Neuronal stem cell (in vitro differentiated cells): ENCODE results near the gene HOXA6.
A peak's percentile ranks its signal among the peaks of the same experiment; 100 is the strongest.

Experiments
- DNase-seq: peaks from one replicate; pipeline ENCODE4 v3.0.0-alpha.2; 2013; ENCODE audit warnings: low spot score
- H2AFZ ChIP-seq: one replicate; pipeline ENCODE4 v1.6.1; 2013; ENCODE audit warnings: mild to moderate bottlenecking, low read length, inconsistent platforms
- H2AK5ac ChIP-seq: 2 replicates; pipeline ENCODE4 v1.6.1; 2013; ENCODE audit warnings: low read depth, mild to moderate bottlenecking, inconsistent platforms, low read length, moderate library complexity, mixed read lengths
- H2BK120ac ChIP-seq: 2 replicates; pipeline ENCODE4 v1.6.1; 2013; ENCODE audit warnings: low read depth, mild to moderate bottlenecking, inconsistent platforms, low read length, moderate library complexity, mixed read lengths
- H2BK12ac ChIP-seq: one replicate; pipeline ENCODE4 v1.6.1; 2013; ENCODE audit warnings: low read length, inconsistent platforms
- H2BK15ac ChIP-seq: 2 replicates; pipeline ENCODE4 v1.6.1; 2013; ENCODE audit warnings: mild to moderate bottlenecking, low read length, inconsistent platforms, mixed read lengths
- H2BK5ac ChIP-seq: one replicate; pipeline ENCODE4 v1.6.1; 2013; ENCODE audit warnings: inconsistent platforms, mild to moderate bottlenecking, low read length, moderate library complexity
- H3K14ac ChIP-seq: one replicate; pipeline ENCODE4 v1.6.1; 2013; ENCODE audit warnings: low read length, inconsistent platforms
- H3K18ac ChIP-seq: 2 replicates; pipeline ENCODE4 v1.6.1; 2013; ENCODE audit warnings: low read length, inconsistent platforms
- H3K23ac ChIP-seq: 2 replicates; pipeline ENCODE4 v1.6.1; 2013; ENCODE audit warnings: low read depth, mild to moderate bottlenecking, mixed read lengths, low read length, inconsistent platforms; ENCODE audit not compliant: poor library complexity
- H3K27ac ChIP-seq: replicated peaks from 3 replicates; pipeline ENCODE4 v1.5.1; 2013; ENCODE audit warnings: low read length, inconsistent platforms
- H3K27me3 ChIP-seq, 3 experiments: 2 replicates each; pipeline ENCODE4 v1.6.1; 2013; ENCODE audit warnings: low read length in 3 of 3, mild to moderate bottlenecking in 2 of 3, inconsistent platforms in 1 of 3, low read depth in 1 of 3, mixed read lengths in 1 of 3, moderate library complexity in 1 of 3; ENCODE audit not compliant: control insufficient read depth in 3 of 3, insufficient read depth in 3 of 3
- H3K36me3 ChIP-seq, 2 donors: replicated peaks in 1 of 2; 2 replicates each; pipeline ENCODE4 v1.6.1; 2013; ENCODE audit warnings: low read length in 2 of 2; ENCODE audit not compliant: control insufficient read depth in 2 of 2, insufficient read depth in 2 of 2
- H3K4ac ChIP-seq: 2 replicates; pipeline ENCODE4 v1.6.1; 2013; ENCODE audit warnings: inconsistent platforms, mild to moderate bottlenecking, low read length, moderate library complexity
- H3K4me1 ChIP-seq, 2 donors: 1 replicate in 1 of 2; 2 replicates in 1 of 2; pipeline ENCODE4 v1.6.1; 2013; ENCODE audit warnings: low read length in 2 of 2, low read depth in 1 of 2; ENCODE audit not compliant: control insufficient read depth in 2 of 2, insufficient read depth in 1 of 2
- H3K4me2 ChIP-seq: one replicate; pipeline ENCODE4 v1.6.1; 2013; ENCODE audit warnings: mild to moderate bottlenecking, low read length, inconsistent platforms; ENCODE audit not compliant: insufficient read depth, poor library complexity, severe bottlenecking
- H3K4me3 ChIP-seq, 2 donors: 2 replicates each; pipeline ENCODE4 v1.5.1; 2013; ENCODE audit warnings: low read length in 2 of 2, mild to moderate bottlenecking in 2 of 2, inconsistent platforms in 1 of 2, moderate library complexity in 1 of 2
- H3K79me1 ChIP-seq: one replicate; pipeline ENCODE4 v1.6.1; 2013; ENCODE audit warnings: low read depth, mild to moderate bottlenecking, inconsistent platforms, low read length, moderate library complexity
- H3K9ac ChIP-seq: one replicate; pipeline ENCODE4 v1.6.1; 2013; ENCODE audit warnings: mild to moderate bottlenecking, low read depth, low read length, inconsistent platforms; ENCODE audit not compliant: poor library complexity
- H3K9me3 ChIP-seq, 2 donors: replicated peaks in 1 of 2; 2 replicates each; pipeline versions ENCODE3 to v1.6.1; 2013; ENCODE audit warnings: low read length in 2 of 2, mild to moderate bottlenecking in 2 of 2, inconsistent platforms in 1 of 2, low read depth in 1 of 2, mixed read lengths in 1 of 2, moderate library complexity in 1 of 2; ENCODE audit not compliant: control insufficient read depth in 2 of 2, insufficient read depth in 1 of 2
- H4K8ac ChIP-seq: one replicate; pipeline ENCODE4 v1.6.1; 2013; ENCODE audit warnings: low read depth, mild to moderate bottlenecking, inconsistent platforms, low read length, moderate library complexity
- H4K91ac ChIP-seq: one replicate; pipeline ENCODE4 v1.6.1; 2013; ENCODE audit warnings: low read length, low read depth, mild to moderate bottlenecking, inconsistent platforms; ENCODE audit not compliant: poor library complexity
- WGBS, 2 donors: extraction: QIAGEN DNeasy Blood & Tissue Kit; methylation state at CpG; one replicate each; pipeline ENCODE4 v1.1.7; 2013; ENCODE audit warnings: missing lambda C conversion rate in 2 of 2, mixed read lengths in 1 of 2; ENCODE audit not compliant: insufficient read length in 2 of 2, insufficient replicate concordance in 1 of 2; ENCODE audit errors: extremely low coverage in 2 of 2; 5-methylcytosine and 5-hydroxymethylcytosine counted together

HOXA6 gene

DNA sequence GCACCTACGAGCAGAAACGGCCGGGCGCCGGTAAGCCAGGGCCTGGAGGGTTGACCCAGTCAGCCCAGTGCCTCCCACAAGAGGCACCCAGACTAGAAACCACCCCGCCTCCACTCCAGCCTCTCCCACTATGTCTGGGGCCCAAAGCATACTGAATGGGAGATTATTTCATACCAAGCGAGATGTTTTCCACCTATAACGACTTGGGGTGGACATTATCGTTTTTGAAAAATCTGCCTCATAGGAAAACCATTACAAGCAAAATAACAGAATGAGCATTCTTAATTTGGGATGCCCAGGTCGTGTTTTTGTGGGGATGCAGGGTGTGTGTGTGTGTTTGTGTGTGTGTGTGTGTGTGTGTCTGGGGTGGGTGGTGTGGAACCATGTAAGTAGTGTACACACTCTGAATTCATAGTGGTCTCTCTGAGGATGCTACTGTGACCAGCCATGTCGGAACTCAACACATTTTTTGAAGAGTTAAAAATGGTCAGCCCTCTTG, 1.6 kb downstream of the HOXA6 start:
- Histone ChIP-seq H3K27ac (no peak overlapping the region), H4K91ac (no peak overlapping the region)

DNA sequence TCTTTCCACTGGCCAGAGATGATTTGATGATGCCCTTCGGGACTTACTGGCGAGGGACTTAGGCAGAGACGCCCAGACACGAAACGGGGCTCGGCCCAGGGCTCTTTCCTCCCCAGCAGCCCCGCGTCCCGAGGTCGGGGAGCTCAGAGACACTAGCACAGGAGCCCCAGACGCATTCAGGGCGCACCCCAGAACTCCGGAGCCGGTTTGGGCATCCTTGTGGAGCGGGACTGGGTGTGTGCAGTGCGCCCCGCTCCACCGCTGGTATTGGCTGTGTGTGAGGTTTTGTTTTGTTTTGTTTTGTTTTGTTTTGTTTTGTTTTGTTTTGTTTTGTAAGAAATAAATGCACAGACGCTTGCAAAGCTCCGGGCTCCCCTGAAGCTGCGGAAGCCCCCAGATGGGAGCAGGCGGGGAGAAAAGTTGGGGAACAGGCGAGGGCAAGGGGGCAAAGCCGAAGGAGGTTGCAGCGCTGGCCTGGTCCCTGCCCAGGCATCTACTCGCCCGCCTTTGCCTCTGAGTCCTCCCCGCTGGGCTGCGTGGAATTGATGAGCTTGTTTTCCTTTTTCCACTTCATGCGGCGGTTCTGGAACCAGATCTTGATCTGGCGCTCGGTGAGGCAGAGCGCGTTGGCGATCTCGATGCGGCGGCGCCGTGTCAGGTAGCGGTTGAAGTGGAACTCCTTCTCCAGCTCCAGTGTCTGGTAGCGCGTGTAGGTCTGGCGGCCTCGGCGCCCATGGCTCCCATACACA, 2.2 kb downstream of the HOXA6 start:
- Histone ChIP-seq H2BK5ac (no peak overlapping the region), H3K14ac (no peak overlapping the region), H3K36me3 (no peaks in the 10 kb centered on the region), H3K4ac (no peak overlapping the region), H3K9ac (no peak overlapping the region), H3K27ac (no peak overlapping the region), H2BK12ac (no peak overlapping the region), H3K4me1 (no peaks in the 10 kb centered on the region), H2BK120ac (no peak overlapping the region), H4K8ac (peak overlapping the region; percentile 31), H3K23ac (peak overlapping the region; percentile 17), H3K4me3 (no peak overlapping the region), H3K27me3 (peaks cover 64 to 99% (median 99%) of the 10 kb centered on the region in 3 experiments), H2AFZ (peak overlapping the region; percentile 29), H3K4me2 (no peak overlapping the region), H3K18ac (peak overlapping the region; percentile 8), H3K9me3 (peaks cover 3 to 23% of the 10 kb centered on the region in 2 donors), H3K79me1 (no peaks in the 10 kb centered on the region), H4K91ac (no peak overlapping the region), H2AK5ac (no peak overlapping the region), H2BK15ac (no peak overlapping the region)
- no CpG with 5 or more reads among the region's 47 CpGs for WGBS, 2 donors
- DNase-seq, result no peak

More for the DNA sequence above, 1.6 kb downstream of the HOXA6 start:
- WGBS, 2 donors, result no CpG with 5 or more reads among the region's 11 CpGs
- no peak overlapping the region for H3K4me3 ChIP-seq
- no peak overlapping the region for H2AFZ ChIP-seq
- H4K8ac ChIP-seq, result peak overlapping the region; percentile 31
- no peak overlapping the region for H2BK15ac ChIP-seq
- H2AK5ac ChIP-seq, result no peak overlapping the region
- H2BK12ac ChIP-seq, result no peak overlapping the region
- H3K4me2 ChIP-seq, result no peak overlapping the region
- H3K79me1 ChIP-seq, result no peaks in the 10 kb centered on the region
- no peaks in the 10 kb centered on the region for H3K36me3 ChIP-seq
- H3K4me1 ChIP-seq, result no peaks in the 10 kb centered on the region
- H3K18ac ChIP-seq, result no peak overlapping the region
- no peak overlapping the region for H3K4ac ChIP-seq
- H3K23ac ChIP-seq, result peak overlapping the region; percentile 17
- H3K14ac ChIP-seq, result no peak overlapping the region
- H2BK120ac ChIP-seq, result no peak overlapping the region
- H3K9me3 ChIP-seq, result peaks cover 3 to 21% of the 10 kb centered on the region in 2 donors
- peaks cover 67 to 99% (median 99%) of the 10 kb centered on the region in 3 experiments for H3K27me3 ChIP-seq
- H2BK5ac ChIP-seq, result no peak overlapping the region
- no peak overlapping the region for H3K9ac ChIP-seq
- no peak for DNase-seq

DNA sequence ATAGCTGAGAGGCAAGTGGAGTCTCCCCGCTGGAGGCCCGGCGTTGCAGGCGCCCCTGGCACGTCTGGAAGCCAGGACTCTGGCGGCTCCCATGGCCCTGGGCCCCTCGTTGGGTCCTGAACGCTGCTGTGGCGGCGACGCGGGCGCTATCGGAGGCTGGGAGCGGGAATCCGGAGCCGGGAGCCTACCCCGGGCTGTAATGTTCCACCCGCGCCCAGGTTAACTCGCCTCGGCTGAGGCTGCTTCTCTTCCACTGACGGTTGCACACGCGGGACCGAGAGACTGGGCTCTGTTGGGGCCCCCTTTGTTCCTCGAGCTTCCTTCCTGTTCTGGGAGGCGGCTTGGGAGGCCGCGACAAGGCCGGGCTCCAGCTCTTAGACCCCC, 2.8 kb downstream of the HOXA6 start:
- H2BK12ac ChIP-seq, result no peak overlapping the region
- no peak overlapping the region for H3K18ac ChIP-seq
- H3K36me3 ChIP-seq, result no peaks in the 10 kb centered on the region
- no peak overlapping the region for H3K23ac ChIP-seq
- H3K27me3 ChIP-seq, result peaks cover 63 to 99% (median 99%) of the 10 kb centered on the region in 3 experiments
- peak overlapping the region; percentile 29 for H2AFZ ChIP-seq
- no peak overlapping the region for H3K27ac ChIP-seq
- H2BK120ac ChIP-seq, result no peak overlapping the region
- no peak overlapping the region for H4K91ac ChIP-seq
- no peak for DNase-seq
- H2BK15ac ChIP-seq, result no peak overlapping the region
- H3K14ac ChIP-seq, result no peak overlapping the region
- H2AK5ac ChIP-seq, result no peak overlapping the region
- H3K4me3 ChIP-seq, result no peak overlapping the region
- H4K8ac ChIP-seq, result no peak overlapping the region
- H3K79me1 ChIP-seq, result no peaks in the 10 kb centered on the region
- WGBS, 2 donors, result no CpG with 5 or more reads among the region's 31 CpGs
- H3K9me3 ChIP-seq, result peaks cover 3 to 20% of the 10 kb centered on the region in 2 donors
- H3K9ac ChIP-seq, result no peak overlapping the region
- no peaks in the 10 kb centered on the region for H3K4me1 ChIP-seq
- H2BK5ac ChIP-seq, result no peak overlapping the region
- no peak overlapping the region for H3K4ac ChIP-seq
- H3K4me2 ChIP-seq, result no peak overlapping the region

DNA sequence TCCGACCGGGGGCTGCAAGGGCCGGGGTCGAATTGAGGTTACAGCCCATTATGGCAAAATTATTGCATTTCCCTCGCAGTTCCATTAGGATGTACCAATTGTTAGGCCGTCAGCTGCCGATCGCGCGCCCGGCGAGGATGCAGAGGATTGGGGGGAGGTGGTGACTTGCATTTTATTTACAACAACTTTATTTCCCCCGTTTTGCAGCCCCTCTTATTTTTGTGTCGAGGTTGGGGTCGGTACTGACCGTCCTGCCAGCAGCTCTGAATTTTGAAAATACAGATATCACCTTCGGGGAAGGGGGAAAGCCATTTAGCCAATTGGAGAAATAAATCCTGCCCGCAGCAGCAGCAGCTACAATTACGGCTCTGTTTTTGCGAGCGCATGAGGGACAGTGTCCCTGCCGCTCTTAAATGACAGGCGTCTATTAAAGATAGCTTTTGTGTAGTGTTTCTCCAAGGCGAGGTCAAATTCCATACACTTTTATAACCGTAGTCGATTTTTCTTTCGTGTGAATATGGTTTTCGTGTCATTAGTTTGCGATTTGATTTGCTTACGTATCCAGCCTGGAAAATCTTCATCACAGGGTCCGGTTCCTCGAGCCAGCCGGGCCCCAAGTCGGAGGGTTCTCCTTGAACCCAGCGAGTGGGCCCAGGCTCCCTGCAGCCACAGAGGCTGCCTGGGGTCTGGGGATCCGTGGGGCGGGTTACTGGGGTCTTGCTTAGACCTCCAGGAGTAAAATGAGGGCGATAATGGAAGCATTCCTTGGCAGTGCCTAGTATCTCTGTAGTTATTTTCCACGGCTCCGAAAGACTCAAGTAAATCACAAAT, 3.4 kb downstream of the HOXA6 start:
- WGBS, 2 donors, result no CpG with 5 or more reads among the region's 40 CpGs
- H3K23ac ChIP-seq, result no peak overlapping the region
- H4K8ac ChIP-seq, result no peak overlapping the region
- no peak overlapping the region for H2BK120ac ChIP-seq
- no peak overlapping the region for H2BK12ac ChIP-seq
- no peak overlapping the region for H3K4me2 ChIP-seq
- no peak overlapping the region for H2BK15ac ChIP-seq
- peak overlapping the region; percentile 29 for H2AFZ ChIP-seq
- no peak overlapping the region for H3K4ac ChIP-seq
- peaks cover 69 to 100% (median 99%) of the 10 kb centered on the region in 3 experiments for H3K27me3 ChIP-seq
- H3K4me1 ChIP-seq, result no peaks in the 10 kb centered on the region
- no peak overlapping the region for H4K91ac ChIP-seq
- no peaks in the 10 kb centered on the region for H3K79me1 ChIP-seq
- H3K4me3 ChIP-seq, result no peak overlapping the region
- no peaks in the 10 kb centered on the region for H3K36me3 ChIP-seq
- H2AK5ac ChIP-seq, result no peak overlapping the region
- H3K9me3 ChIP-seq, result peaks cover 3 to 20% of the 10 kb centered on the region in 2 donors
- H2BK5ac ChIP-seq, result no peak overlapping the region
- no peak overlapping the region for H3K9ac ChIP-seq
- H3K18ac ChIP-seq, result no peak overlapping the region
- H3K14ac ChIP-seq, result no peak overlapping the region
- no peak overlapping the region for H3K27ac ChIP-seq
- DNase-seq, result no peak
